HuH-7 (cell line): Measurements from ENCODE around the gene PRPSAP2.
A peak's percentile ranks its signal among the peaks of the same experiment; 100 is the strongest.
"Not testable (repeated sequence)": the region's sequence is repeated elsewhere in the genome, so short reads cannot be mapped to it uniquely, and the experiment has no call there.

Experiments
- DNase-seq: peaks from one replicate; pipeline ENCODE4 v3.0.0; 2011; ENCODE audit warnings: low spot score

Gene PRPSAP2

DNA sequence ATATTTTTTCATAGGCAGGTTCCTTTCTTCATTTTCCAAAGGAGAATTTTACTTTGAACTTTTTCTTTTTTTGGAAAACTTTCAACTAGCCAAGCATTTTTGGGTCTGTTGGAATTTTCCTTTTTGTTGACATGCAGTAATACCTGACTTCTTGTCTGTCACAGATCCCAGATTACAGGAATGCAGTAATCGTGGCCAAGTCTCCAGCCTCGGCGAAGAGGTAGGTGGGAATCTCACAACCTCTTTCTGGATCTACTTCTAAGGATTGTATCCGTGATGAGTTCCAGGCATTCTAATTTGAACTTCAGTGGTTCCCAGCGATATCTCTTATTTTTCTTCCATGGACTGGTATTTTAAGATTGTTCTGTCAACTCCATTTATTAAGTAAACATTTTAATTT, 31.7 kb downstream of the PRPSAP2 start:
- DNase-seq, result no peak

GRCh38 chr17:18891541-18891940, 33.6 kb downstream of the PRPSAP2 start:
- no peak for DNase-seq

- no peak for DNase-seq
Observed at GRCh38 chr17:18896146-18896545, 38.2 kb downstream of the PRPSAP2 start.

DNA sequence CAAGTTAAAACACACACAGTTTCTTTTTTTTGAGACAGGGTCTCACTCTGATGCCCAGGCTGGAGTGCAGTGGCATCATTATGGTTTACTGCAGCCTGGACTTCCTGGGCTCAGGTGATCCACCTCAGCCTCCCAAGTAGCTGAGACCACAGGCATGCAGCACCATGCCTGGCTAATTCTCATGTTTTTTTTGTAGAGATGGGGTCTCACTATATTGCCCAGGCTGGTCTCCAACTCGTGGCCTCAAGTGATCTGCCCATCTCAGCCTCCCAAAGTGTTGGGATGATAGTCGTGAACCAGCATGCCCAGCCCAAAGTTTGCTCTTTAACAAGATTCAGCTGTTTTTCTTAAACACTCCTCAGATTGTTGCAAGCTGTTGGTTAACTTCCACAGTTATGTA, 39.0 kb downstream of the PRPSAP2 start:
- no peak for DNase-seq

DNA sequence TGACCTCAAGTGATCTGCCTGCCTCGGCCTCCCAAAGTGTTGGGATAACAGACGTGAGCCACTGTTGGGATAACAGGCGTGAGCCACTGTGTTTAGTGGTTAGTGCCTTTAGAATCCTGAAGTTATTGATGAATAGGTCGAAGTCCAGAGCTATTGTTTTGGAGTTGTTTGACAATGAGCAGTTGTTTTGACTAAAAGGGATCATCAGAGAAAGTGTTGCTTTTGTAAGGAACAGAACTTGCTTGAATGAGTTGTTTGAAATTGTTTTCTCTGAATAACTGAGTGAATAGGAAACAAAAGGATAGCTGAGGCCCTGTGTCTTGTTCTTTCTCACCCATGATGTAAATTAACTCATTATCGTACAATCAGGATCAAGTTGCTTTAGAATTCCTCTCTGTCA, 46.6 kb downstream of the PRPSAP2 start:
- DNase-seq, result no peak

GRCh38 chr17:18905226-18905625, 47.3 kb downstream of the PRPSAP2 start:
- no peak for DNase-seq

GRCh38 chr17:18910326-18910725, 52.4 kb downstream of the PRPSAP2 start:
- DNase-seq, result no peak

DNA sequence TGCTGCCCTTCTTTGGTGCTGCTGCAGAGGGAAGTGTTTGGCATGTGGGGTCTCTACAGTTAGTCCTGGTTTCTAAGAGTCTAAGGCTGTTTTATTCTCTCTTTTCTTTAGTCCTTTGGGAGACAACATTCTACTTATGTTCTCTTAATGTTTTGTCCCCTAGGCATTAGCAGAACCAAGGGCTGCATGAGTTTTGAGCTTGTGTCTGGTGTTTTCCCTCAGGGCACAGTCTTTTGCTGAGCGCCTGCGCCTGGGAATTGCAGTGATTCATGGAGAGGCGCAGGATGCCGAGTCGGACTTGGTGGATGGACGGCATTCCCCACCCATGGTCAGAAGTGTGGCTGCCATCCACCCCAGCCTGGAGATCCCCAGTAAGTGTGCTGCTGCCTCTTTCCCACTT, 53.0 kb downstream of the PRPSAP2 start:
- no peak for DNase-seq

GRCh38 chr17:18916816-18917500, 59.0 kb downstream of the PRPSAP2 start:
- no peak for DNase-seq

- DNase-seq, result no peak
Observed at GRCh38 chr17:18917506-18918032, 59.6 kb downstream of the PRPSAP2 start.

- peak; percentile 30 for DNase-seq
Observed at GRCh38 chr17:18919963-18920362, 62.0 kb downstream of the PRPSAP2 start.

DNA sequence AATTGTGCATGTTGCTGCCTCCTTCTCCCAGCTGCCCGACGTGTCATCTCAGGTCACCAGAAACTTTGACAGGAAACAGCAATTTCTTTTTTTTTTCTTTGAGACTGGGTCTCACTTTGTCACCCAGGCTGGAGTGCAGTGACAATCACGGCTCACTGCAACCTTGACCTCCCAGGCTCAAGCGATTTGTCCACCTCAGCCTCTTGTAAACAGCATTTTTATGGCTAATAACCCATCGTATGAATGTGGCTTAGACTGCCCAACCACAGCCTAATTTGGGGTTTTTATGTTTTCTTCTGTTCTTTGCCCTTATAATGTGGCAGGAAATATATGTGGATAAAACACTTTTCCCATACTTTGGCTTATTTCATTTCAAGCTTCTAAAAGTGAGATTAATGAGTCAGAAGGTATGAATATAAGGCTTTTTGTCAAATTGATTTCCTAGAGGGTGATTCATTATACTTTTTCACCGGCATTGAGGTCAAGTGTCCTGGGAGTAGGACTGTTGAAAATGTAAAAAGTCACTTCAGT, 63.0 kb downstream of the PRPSAP2 start:
- no peak for DNase-seq

DNA sequence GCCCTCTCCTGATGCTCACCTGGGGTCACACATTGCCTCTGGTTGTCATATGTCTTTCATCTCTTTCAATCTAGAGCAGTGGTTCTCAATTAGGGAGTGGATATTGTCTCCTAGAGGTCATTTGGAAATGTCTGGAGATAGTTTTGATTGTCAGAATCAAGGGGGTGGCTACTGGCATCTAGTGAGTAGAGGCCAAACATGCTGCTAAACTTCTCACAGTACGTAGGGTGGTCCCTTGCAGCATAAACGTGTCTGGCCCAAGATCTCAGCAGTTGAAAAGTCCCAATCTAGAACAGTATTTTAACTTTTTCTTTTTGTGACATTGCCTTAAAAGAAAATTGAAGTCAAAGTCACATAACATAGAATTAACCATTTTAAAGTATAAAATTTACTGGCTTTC, 63.6 kb downstream of the PRPSAP2 start:
- no peak for DNase-seq

DNA sequence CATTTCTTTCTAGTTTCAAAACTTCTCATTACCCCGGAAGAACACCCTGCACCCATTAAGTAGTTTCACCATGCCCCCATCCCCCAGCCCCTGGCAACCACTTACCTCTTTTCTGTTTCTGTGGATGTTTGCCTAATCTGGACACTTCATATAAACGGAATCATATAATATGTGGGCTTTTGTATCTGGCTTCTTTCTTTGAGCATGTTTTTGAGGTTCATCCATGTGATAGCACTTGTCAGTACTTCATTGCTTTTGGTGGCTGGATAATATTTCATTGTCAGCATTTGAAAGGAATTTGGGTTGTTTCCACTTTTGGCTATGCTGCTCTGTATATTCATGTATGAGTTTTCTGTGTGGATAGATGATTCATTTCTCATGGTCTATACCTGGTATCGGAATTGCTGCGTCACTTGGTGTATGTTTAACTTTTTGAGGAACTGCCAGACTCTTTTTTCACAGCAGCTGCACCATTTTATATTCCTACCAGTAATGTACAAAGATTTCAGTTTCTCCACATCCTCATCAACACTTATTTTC, 64.1 kb downstream of the PRPSAP2 start:
- no peak for DNase-seq

GRCh38 chr17:18922596-18922995, 64.7 kb downstream of the PRPSAP2 start:
- not testable (repeated sequence) for DNase-seq

GRCh38 chr17:18925187-18925586, 67.3 kb downstream of the PRPSAP2 start:
- DNase-seq, result no peak

- DNase-seq, result no peak
Observed at GRCh38 chr17:18928628-18929125, 70.7 kb downstream of the PRPSAP2 start.

DNA sequence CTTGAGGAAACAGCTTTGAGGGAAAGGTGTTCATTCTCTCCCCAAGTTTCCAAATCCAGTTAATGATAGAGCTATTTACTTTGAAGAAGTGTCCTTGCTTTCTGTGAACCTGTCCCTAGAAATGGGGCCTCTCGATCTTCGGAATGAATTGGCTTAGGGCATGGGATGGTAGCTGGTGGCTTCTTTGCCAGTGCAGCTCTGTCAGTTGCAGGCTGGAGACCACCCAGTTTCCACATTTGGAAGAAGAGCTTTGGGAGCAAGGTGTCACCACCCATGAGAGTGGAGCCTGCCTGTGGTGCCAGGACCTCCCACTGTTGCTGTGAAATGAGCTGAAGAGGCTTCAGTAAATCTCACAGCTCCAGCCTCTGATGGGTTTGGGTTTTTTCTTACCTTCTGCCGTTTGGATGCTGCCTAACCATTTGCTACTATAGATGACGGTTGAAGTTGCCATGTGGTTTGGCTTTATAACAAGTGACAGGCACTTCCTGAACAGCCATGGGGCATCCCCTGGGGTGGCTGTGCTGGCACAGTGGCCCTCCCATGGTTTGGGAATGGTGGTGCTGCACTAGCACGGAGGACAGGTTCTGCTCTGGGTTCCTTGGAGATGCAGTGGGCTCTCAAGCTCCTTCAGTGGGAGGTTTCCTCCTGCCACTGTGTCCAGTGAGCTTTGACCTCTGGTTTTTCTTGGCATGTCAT, 74.6 kb downstream of the PRPSAP2 start:
- no peak for DNase-seq

GRCh38 chr17:18933102-18934058, 75.4 kb downstream of the PRPSAP2 start:
- DNase-seq, result no peak

- DNase-seq, result no peak
Observed at GRCh38 chr17:18937981-18938691, 80.2 kb downstream of the PRPSAP2 start.

DNA sequence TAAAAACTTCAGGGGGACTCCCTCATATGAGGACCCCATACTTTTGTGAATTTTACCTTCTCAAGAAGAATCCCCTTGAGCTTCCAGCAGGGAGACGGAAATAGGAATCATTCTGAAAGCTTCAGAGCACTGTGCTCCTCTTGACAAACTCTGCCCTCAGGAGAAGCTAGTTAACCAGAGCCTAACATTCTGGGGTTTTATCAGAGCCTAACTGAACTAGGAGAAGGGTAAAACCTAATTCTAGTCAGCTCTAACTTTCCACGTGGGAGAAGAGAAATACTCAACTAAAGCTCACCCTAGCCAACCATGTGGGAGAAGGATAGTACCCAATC, 80.7 kb downstream of the PRPSAP2 start:
- no peak for DNase-seq
